GM18861 (cell line): ENCODE results near the gene SLC6A11.

Experiments used
- ATAC-seq: cut with Tn5 transposase; IDR thresholded peaks from one replicate; pipeline ENCODE4 v1.9.1; 2021; ENCODE audit not compliant: unreplicated experiment

Gene SLC6A11

GRCh38 chr3:10928407-10928960, 112.5 kb downstream of the SLC6A11 start:
- no peak for ATAC-seq

- no peak for ATAC-seq
These were observed 113.0 kb downstream of the SLC6A11 start for GRCh38 chr3:10928961-10929471.

- ATAC-seq = no peak
These were observed 114.1 kb downstream of the SLC6A11 start for GRCh38 chr3:10929978-10930665.

GRCh38 chr3:10930666-10931040, 114.6 kb downstream of the SLC6A11 start:
- ATAC-seq = no peak

- ATAC-seq = no peak
These were observed 116.6 kb downstream of the SLC6A11 start for GRCh38 chr3:10932596-10932995.

GRCh38 chr3:10933021-10933420, 117.0 kb downstream of the SLC6A11 start:
- ATAC-seq = no peak

GRCh38 chr3:10933470-10933804, 117.4 kb downstream of the SLC6A11 start:
- no peak for ATAC-seq

- no peak for ATAC-seq
These were observed 117.9 kb downstream of the SLC6A11 start for GRCh38 chr3:10933805-10934481.

GRCh38 chr3:10935028-10935427, 119.0 kb downstream of the SLC6A11 start:
- no peak for ATAC-seq

GRCh38 chr3:10935846-10936631, 120.0 kb downstream of the SLC6A11 start:
- no peak for ATAC-seq

GRCh38 chr3:10936686-10937085, 120.7 kb downstream of the SLC6A11 start:
- ATAC-seq = no peak

GRCh38 chr3:10937141-10937825, 121.3 kb downstream of the SLC6A11 start:
- no peak for ATAC-seq

- ATAC-seq = no peak
These were observed 123.5 kb downstream of the SLC6A11 start for GRCh38 chr3:10939556-10939955.

GRCh38 chr3:10940106-10940505, 124.1 kb downstream of the SLC6A11 start:
- ATAC-seq = no peak

GRCh38 chr3:10941972-10942371, 125.9 kb downstream of the SLC6A11 start:
- no peak for ATAC-seq

GRCh38 chr3:10942690-10943205, 126.7 kb downstream of the SLC6A11 start:
- no peak for ATAC-seq

GRCh38 chr3:10944866-10945265, 128.8 kb downstream of the SLC6A11 start:
- no peak for ATAC-seq

- ATAC-seq = no peak
These were observed 129.8 kb downstream of the SLC6A11 start for GRCh38 chr3:10945683-10946287.

- no peak for ATAC-seq
These were observed 130.5 kb downstream of the SLC6A11 start for GRCh38 chr3:10946526-10946925.

GRCh38 chr3:10948326-10948725, 132.3 kb downstream of the SLC6A11 start:
- no peak for ATAC-seq
